IMR-90 (cell line): ENCODE measurements around the gene CDH16.

Source experiments
- BHLHE40 ChIP-seq: fragments of 150-350 bp; IDR thresholded peaks from 2 replicates; pipeline ENCODE4 v1.6.1; 2016; ENCODE audit warnings: mild to moderate bottlenecking, low read depth, low read length
- CEBPB ChIP-seq: IDR thresholded peaks from 2 replicates; pipeline ENCODE4 v1.6.1; 2012; ENCODE audit warnings: low read depth, low read length, improper control_type of control experiment
- POLR2A ChIP-seq: IDR thresholded peaks from 2 replicates; pipeline ENCODE4 v1.6.1; 2012; ENCODE audit warnings: mild to moderate bottlenecking, low read depth, low read length
- RAD21 ChIP-seq: IDR thresholded peaks from 2 replicates; pipeline ENCODE4 v1.6.1; 2012; ENCODE audit warnings: low read length, improper control_type of control experiment
- RFX5 ChIP-seq: IDR thresholded peaks from 2 replicates; pipeline ENCODE4 v1.8.0; 2012; ENCODE audit warnings: low read depth, mild to moderate bottlenecking, low read length, moderate library complexity
- TF ChIP-seq, protein P1 (sequence below): conservative IDR thresholded peaks from 2 replicates; pipeline ENCODE4 v1.5.1; 2012; ENCODE audit warnings: mild to moderate bottlenecking, low read depth, low read length, improper control_type of control experiment

DNA sequence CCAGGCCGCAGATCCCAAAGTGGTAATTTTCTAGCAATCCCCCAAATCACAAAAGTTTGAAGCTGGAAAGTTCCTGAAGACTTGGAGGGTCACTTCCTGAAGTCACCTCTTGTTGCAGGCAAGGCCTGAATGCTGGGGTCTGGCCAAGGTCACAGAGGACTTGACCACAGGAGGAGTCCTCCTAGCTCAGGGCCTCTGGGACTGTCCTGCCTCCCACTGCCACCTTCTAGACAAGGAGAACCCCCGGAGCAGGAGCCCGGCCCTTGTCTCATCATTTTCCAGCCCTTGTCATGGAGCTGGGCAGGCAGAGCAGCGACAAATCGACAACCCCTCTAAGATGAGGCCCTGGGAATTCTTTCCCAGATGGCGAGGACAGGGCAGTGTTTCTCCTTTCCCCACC lies 330 bp downstream of the CDH16 start:
- TF ChIP-seq RFX5, result no peak
- no peak for TF ChIP-seq BHLHE40
- TF ChIP-seq, protein P1, sequence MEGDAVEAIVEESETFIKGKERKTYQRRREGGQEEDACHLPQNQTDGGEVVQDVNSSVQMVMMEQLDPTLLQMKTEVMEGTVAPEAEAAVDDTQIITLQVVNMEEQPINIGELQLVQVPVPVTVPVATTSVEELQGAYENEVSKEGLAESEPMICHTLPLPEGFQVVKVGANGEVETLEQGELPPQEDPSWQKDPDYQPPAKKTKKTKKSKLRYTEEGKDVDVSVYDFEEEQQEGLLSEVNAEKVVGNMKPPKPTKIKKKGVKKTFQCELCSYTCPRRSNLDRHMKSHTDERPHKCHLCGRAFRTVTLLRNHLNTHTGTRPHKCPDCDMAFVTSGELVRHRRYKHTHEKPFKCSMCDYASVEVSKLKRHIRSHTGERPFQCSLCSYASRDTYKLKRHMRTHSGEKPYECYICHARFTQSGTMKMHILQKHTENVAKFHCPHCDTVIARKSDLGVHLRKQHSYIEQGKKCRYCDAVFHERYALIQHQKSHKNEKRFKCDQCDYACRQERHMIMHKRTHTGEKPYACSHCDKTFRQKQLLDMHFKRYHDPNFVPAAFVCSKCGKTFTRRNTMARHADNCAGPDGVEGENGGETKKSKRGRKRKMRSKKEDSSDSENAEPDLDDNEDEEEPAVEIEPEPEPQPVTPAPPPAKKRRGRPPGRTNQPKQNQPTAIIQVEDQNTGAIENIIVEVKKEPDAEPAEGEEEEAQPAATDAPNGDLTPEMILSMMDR, result no peak
- no peak for TF ChIP-seq CEBPB
- no peak for TF ChIP-seq POLR2A
- TF ChIP-seq RAD21, result no peak
